Activated naive CD8-positive, alpha-beta T cell treated with anti-CD3 and anti-CD28 coated beads, Interleukin-2, amount 10 ng/mL, durations not matched to agents 7 days and 5 days (primary cell): ENCODE results near the gene GRB7. TPM values are rescaled to one million over a fixed set of nuclear protein-coding genes. Genes with fewer than 3 reads are reported as not detected.
"Not testable (repeated sequence)": the region's sequence is repeated elsewhere in the genome, so short reads cannot be mapped to it uniquely, and the experiment has no call there.

Experiments
- ATAC-seq: fragments of 150-1000 bp; cut with Tn5 transposase; one replicate; pipeline ENCODE4 v1.10.0; 2021; ENCODE audit warnings: low read depth, moderate library complexity
- POLR2A ChIA-PET: fragments of 350-600 bp; sonication (Branson Sonifier 250); formaldehyde crosslinking; loops from one replicate; lab custom pipeline; 2021; ENCODE audit warnings: antibody characterized with exemption; lab: Charles Lee
- DNase-seq: peaks from one replicate; pipeline ENCODE4 v3.0.0; 2021
- H3K27ac Mint-ChIP-seq: one replicate; pipeline ENCODE4 v1.8.0; 2022; ENCODE audit warnings: mild to moderate bottlenecking, mixed read lengths
- H3K27me3 Mint-ChIP-seq: one replicate; pipeline ENCODE4 v1.8.0; 2022; ENCODE audit warnings: mild to moderate bottlenecking, moderate library complexity, mixed read lengths
- H3K36me3 Mint-ChIP-seq: one replicate; pipeline ENCODE4 v1.8.0; 2021; ENCODE audit warnings: mild to moderate bottlenecking, mixed read lengths
- H3K4me1 Mint-ChIP-seq: one replicate; pipeline ENCODE4 v1.8.0; 2021; ENCODE audit warnings: mixed read lengths
- H3K4me3 Mint-ChIP-seq: one replicate; pipeline ENCODE4 v1.8.0; 2022; ENCODE audit warnings: mild to moderate bottlenecking, moderate library complexity, mixed read lengths
- H3K9me3 Mint-ChIP-seq: one replicate; pipeline ENCODE4 v1.8.0; 2021; ENCODE audit warnings: mixed read lengths
- total RNA-seq, 2 experiments: library from RNA; stranded (reverse); gene quantifications; one replicate each; pipeline ENCODE4 v1.2.3, GENCODE V29; 2021

Gene GRB7
- total RNA-seq, 2 experiments from 2014 or later = 0.37 to 0.61 TPM

DNA sequence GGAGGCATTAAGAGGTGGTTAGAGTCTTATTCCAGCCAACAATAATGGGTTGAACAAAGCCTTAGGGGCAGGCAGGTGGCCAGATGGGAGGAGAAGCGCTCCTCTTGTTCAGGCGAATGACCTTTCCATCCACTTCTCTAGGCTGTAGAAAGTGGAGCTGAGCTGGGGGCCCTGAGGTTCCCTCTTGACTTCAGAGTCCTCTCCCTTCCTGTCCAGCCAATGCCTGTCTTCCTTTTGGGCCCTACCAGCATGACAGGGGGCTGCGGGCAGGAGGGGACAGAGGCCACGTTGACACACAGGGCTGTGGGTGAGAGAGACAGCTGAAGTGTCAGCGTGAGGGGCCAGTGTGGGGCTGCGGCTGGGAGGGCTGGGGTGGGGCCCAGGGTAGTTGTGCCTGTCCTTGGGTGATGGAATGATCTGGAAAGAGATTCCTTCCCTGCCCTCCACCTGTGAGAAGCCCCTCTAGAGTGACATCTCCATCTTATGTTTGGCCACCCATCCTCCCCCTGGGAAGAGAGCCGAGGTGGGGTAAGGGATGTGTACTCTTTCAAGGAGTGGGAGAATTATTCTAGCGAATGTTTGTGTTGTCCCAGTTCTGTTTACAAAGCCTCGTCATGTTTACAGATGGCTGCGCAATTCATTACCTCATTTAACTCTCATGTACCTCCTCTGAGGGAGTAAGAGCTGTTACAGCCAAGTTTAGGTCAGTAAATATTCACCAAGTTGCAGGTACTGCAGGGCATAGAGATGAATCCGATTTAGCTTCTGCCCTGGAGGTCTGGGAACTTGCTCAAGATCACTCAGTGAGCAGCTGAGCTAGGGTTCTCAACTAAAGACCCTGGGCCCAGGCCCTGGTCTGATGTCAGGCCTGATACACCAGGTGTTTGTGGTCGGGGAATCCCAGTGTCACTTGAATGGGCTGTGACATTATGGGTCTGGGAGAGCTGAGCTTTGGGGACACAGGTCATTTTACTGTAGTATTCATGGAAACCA lies 34.5 kb upstream of the GRB7 start:
- no peak for DNase-seq
- peaks cover 4% of the 10 kb centered on the region for H3K36me3 Mint-ChIP-seq
- H3K27ac Mint-ChIP-seq = no peak overlapping the region
- peaks cover 17% of the 10 kb centered on the region for H3K4me1 Mint-ChIP-seq
- H3K9me3 Mint-ChIP-seq = no peaks in the 10 kb centered on the region
- ATAC-seq = no peak
- no peak overlapping the region for H3K4me3 Mint-ChIP-seq
- POLR2A ChIA-PET = interaction anchor here (1.4 kb wide), 1 partner anchor 14 kb away, joined by 5 read pairs; no protein-coding TSS in a partner anchor
- peaks cover 39% of the 10 kb centered on the region for H3K27me3 Mint-ChIP-seq

DNA sequence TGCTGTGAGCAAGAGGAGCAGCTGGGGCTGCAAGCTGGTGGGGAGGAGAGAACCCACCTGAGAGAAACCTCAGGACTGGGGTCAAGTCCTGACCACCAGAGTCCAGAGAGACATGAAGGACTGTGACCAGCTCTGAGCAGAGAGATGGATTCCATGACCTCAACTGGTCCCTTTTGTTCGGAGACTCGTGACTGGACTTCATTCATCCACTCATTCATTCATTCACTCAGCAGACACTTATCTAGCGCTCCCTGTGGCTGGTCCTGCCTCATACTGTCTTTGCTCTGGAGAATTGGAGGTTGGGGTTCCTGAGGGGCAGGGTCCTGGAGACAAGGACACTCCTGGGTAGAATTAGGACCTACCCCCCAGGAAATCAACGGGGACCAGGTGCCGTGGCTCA lies 33.8 kb upstream of the GRB7 start:
- H3K4me3 Mint-ChIP-seq = no peak overlapping the region
- no peaks in the 10 kb centered on the region for H3K9me3 Mint-ChIP-seq
- no peak for DNase-seq
- ATAC-seq = no peak
- H3K27me3 Mint-ChIP-seq = peaks cover 33% of the 10 kb centered on the region
- H3K4me1 Mint-ChIP-seq = peaks cover 17% of the 10 kb centered on the region
- POLR2A ChIA-PET = interaction anchor here (1.4 kb wide), 1 partner anchor 15 kb away, joined by 5 read pairs; no protein-coding TSS in a partner anchor
- H3K27ac Mint-ChIP-seq = no peak overlapping the region
- H3K36me3 Mint-ChIP-seq = peaks cover 4% of the 10 kb centered on the region

DNA sequence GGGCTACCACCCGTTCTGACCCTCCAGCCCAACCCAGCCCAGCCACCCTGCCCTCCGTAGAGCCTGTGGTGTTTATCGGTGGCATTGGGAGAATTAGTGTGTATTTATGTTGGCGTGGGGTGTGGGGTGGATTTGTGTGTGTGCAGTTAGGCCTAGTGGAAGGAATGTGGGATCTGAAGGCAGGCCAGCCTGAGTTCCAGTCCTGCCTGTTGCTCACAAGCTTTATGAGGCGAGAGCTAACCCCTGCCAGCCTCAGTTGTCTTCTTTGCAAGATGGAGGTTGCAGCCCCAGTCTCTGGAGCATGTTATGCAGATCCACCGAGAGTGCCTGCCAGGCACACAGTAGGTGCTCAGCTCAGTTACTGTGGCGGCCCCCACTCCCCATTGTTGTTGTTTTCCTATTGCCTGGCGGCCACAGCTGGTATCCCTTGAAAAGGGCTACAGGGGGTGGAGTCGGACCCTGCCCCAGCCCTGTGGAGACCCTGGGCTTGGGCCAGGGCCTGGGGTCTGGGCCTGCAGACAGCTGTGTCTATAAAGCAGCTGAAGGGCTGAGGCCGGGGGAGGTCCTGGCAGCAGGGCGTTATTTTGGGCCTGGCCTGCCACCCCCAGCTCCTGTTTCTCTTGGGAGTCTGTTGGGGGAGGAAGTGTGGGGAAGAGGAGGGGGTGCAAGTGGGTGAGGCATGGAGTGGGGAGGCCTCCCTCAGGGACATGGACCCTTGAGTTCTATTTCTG lies 32.8 kb upstream of the GRB7 start:
- POLR2A ChIA-PET = no interaction called here
- ATAC-seq = no peak
- H3K27ac Mint-ChIP-seq = no peak overlapping the region
- peaks cover 13% of the 10 kb centered on the region for H3K4me1 Mint-ChIP-seq
- H3K4me3 Mint-ChIP-seq = no peak overlapping the region
- DNase-seq = no peak
- peaks cover 23% of the 10 kb centered on the region for H3K27me3 Mint-ChIP-seq
- no peaks in the 10 kb centered on the region for H3K36me3 Mint-ChIP-seq
- H3K9me3 Mint-ChIP-seq = no peaks in the 10 kb centered on the region

DNA sequence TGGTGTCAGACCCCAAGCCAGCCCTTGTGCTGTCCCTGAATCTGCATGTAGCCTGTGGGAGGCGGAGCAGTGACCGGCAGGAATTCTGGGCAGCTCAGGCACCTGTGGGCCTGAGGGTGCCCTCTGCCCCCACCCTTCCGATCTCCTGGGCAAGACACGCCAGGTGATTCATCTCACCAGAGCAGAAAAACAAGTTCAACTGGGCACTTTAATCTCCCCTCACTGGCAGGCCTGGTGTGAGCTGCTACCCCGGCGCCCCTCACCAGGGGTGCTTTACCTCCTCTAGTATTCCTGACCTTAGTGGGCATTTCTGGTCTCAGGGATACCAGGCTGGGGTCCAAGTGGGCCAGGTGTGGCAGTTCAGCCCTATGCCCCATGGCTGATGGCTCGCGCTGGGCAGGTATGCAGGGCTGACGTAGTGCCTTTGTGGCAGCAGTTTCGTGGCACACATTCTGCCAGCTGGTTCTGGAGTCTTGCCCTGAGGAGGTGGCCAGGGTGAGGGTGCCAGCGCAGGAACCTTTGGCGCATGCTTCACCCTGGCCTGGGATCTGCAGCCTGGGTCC lies 31.9 kb upstream of the GRB7 start:
- Mint-ChIP-seq H3K27me3 (peaks cover 17% of the 10 kb centered on the region), H3K27ac (no peak overlapping the region), H3K36me3 (no peaks in the 10 kb centered on the region), H3K4me3 (no peak overlapping the region), H3K4me1 (peaks cover 13% of the 10 kb centered on the region), H3K9me3 (no peaks in the 10 kb centered on the region)
- POLR2A ChIA-PET = interaction anchor here (1.0 kb wide), 1 partner anchor 10 kb away, joined by 3 read pairs; no protein-coding TSS in a partner anchor
- DNase-seq = no peak
- no peak for ATAC-seq

DNA sequence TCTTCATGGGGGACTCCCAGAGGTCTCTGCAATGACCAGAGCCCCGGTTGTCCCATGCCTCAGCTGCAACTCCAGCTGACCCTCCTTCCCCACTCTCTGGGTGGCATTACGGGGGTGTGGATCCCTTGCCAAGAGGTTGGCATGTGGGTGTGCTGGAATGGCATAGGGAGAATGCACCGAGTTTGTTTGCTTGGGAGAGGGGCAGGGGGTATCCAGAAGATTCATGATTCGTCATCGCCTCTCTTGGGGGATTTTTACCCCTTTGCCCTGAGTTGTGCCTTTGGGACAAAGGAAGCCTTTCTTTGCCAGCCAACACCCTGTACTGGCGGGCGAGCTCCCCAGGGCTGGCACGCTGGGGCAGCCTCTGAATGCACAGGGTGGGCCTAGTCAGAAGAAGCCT lies 31.4 kb upstream of the GRB7 start:
- no peaks in the 10 kb centered on the region for H3K9me3 Mint-ChIP-seq
- H3K27me3 Mint-ChIP-seq = peaks cover 12% of the 10 kb centered on the region
- no peak for ATAC-seq
- no peak overlapping the region for H3K27ac Mint-ChIP-seq
- POLR2A ChIA-PET = interaction anchor here (1.0 kb wide), 1 partner anchor 10 kb away, joined by 3 read pairs; no protein-coding TSS in a partner anchor
- H3K36me3 Mint-ChIP-seq = no peaks in the 10 kb centered on the region
- no peak overlapping the region for H3K4me3 Mint-ChIP-seq
- no peak for DNase-seq
- peaks cover 8% of the 10 kb centered on the region for H3K4me1 Mint-ChIP-seq

DNA sequence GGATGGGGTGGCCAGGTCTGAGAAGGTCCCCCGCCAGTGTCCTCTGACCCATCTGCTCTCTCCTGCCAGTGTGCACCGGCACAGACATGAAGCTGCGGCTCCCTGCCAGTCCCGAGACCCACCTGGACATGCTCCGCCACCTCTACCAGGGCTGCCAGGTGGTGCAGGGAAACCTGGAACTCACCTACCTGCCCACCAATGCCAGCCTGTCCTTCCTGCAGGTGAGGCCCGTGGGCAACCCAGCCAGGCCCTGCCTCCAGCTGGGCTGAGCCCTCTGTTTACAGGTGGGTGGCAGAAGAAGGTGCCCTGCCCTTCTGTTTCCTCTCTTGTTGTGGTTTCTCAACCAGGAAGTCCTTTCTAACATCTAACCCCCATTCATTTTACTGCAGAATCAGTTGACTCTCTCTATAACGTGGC lies 30.8 kb upstream of the GRB7 start:
- DNase-seq = no peak
- POLR2A ChIA-PET = interaction anchor here (1.0 kb wide), 1 partner anchor 11 kb away, joined by 3 read pairs; no protein-coding TSS in a partner anchor

DNA sequence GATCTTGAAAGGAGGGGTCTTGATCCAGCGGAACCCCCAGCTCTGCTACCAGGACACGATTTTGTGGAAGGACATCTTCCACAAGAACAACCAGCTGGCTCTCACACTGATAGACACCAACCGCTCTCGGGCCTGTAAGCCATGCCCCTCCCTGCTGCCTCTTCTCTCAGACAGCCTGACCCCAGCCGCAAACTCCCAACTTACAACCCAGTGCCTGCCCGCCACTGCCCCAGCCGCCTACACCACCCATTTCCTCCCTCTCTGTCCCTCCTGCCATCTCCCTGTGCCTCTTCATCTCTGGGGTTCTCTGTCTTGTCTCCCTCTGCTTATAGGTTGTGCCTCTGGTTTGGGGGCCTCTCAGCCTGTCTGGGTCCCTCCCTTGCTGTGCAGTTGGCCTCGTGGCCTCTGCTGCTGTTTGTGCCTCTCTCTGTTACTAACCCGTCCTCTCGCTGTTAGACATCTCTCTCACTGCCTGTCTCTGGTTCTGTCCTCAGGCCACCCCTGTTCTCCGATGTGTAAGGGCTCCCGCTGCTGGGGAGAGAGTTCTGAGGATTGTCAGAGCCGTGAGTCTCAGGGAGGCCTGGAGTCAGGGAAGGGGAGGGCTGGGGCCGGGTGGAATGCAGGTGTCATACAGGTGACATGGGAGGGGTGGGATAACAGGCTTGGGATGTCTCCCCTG lies 28.3 kb upstream of the GRB7 start:
- POLR2A ChIA-PET = no interaction called here
- H3K9me3 Mint-ChIP-seq = no peaks in the 10 kb centered on the region
- DNase-seq = no peak
- H3K36me3 Mint-ChIP-seq = no peaks in the 10 kb centered on the region
- no peak overlapping the region for H3K4me3 Mint-ChIP-seq
- H3K27ac Mint-ChIP-seq = no peak overlapping the region
- H3K27me3 Mint-ChIP-seq = no peaks in the 10 kb centered on the region
- ATAC-seq = no peak
- H3K4me1 Mint-ChIP-seq = peaks cover 8% of the 10 kb centered on the region

More for the DNA sequence above, 30.8 kb upstream of the GRB7 start:
- Mint-ChIP-seq H3K36me3 (no peaks in the 10 kb centered on the region), H3K4me1 (peaks cover 8% of the 10 kb centered on the region), H3K4me3 (peak overlapping the region; percentile 45), H3K27me3 (peaks cover 7% of the 10 kb centered on the region), H3K9me3 (no peaks in the 10 kb centered on the region), H3K27ac (peak overlapping the region; percentile 82)
- ATAC-seq = peak; percentile 67

DNA sequence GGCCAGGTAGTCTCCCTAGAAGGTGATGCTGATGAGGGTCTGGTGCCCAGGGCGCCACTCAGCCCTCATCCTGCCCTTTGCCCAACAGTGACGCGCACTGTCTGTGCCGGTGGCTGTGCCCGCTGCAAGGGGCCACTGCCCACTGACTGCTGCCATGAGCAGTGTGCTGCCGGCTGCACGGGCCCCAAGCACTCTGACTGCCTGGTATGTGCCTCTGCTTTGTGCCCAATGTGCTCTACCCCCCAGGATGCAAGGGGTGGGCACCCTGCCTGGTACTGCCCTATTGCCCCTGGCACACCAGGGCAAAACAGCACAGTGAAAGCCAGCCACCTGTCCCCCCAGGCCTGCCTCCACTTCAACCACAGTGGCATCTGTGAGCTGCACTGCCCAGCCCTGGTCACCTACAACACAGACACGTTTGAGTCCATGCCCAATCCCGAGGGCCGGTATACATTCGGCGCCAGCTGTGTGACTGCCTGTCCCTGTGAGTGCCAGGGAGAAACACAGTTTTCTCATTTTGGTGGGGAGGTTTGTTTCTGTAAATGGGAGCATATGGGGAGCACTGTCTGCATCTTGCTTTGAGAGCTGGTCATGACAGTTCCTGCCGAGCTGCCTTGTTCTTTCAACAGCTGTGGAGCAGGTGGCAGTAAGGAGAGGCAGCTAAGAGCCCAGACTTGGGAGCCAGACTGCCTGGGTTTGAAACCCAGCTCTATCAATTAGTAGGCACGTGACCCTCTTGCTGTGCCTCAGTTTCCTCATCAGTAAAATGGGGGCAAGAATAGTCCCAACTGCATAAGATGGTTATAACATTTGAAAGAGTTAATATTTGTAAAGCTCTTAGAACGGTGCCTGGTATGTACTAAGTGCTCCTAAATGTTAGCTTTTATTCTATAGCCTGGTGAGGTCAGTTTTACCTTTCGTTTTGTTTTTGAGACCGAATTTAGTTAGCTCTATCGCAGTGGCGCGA lies 27.5 kb upstream of the GRB7 start:
- POLR2A ChIA-PET = interaction anchor here (1.3 to 1.4 kb wide), 2 partner anchors 20 to 22 kb away, joined by 3 read pairs; partner anchors contain the start of genes MIEN1 and PGAP3
- no peak for ATAC-seq
- Mint-ChIP-seq H3K4me3 (no peak overlapping the region), H3K36me3 (no peaks in the 10 kb centered on the region), H3K4me1 (peaks cover 8% of the 10 kb centered on the region), H3K9me3 (no peaks in the 10 kb centered on the region), H3K27me3 (no peaks in the 10 kb centered on the region), H3K27ac (no peak overlapping the region)
- DNase-seq = no peak

DNA sequence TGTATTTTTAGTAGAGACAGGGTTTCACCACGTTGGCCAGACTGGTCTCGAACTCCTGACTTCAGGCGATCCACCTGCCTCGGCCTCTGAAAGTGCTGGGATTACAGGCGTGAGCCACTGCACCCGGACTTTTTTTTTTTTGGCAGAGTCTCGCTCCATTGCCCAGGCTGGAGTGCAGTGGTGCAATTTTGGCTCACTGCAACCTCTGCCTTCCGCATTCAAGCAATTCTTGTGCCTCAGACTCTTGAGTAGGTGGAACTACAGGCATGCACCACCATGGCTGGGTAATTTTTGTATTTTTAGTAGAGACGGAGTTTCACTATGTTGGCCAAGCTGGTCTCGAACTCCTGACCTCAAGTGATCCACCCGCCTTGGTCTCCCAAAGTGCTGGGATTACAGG lies 26.7 kb upstream of the GRB7 start:
- POLR2A ChIA-PET = interaction anchor here (0.6 to 1.4 kb wide), 3 partner anchors 19 to 61 kb away, joined by 3 to 7 read pairs (median 3); partner anchors contain the start of genes MIEN1 and PGAP3
- not testable (repeated sequence) for H3K9me3 Mint-ChIP-seq, ATAC-seq, H3K4me1 Mint-ChIP-seq, DNase-seq, H3K27me3 Mint-ChIP-seq, H3K36me3 Mint-ChIP-seq, H3K27ac Mint-ChIP-seq, H3K4me3 Mint-ChIP-seq

DNA sequence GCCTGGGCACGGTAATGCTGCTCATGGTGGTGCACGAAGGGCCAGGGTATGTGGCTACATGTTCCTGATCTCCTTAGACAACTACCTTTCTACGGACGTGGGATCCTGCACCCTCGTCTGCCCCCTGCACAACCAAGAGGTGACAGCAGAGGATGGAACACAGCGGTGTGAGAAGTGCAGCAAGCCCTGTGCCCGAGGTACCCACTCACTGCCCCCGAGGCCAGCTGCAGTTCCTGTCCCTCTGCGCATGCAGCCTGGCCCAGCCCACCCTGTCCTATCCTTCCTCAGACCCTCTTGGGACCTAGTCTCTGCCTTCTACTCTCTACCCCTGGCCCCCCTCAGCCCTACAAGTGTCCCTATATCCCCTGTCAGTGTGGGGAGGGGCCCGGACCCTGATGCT lies 25.9 kb upstream of the GRB7 start:
- H3K36me3 Mint-ChIP-seq = no peaks in the 10 kb centered on the region
- POLR2A ChIA-PET = interaction anchor here (0.6 kb wide), 1 partner anchor 62 kb away, joined by 7 read pairs; no protein-coding TSS in a partner anchor
- ATAC-seq (no peak), DNase-seq (no peak)
- no peak overlapping the region for H3K4me3 Mint-ChIP-seq
- H3K9me3 Mint-ChIP-seq = no peaks in the 10 kb centered on the region
- H3K4me1 Mint-ChIP-seq = peaks cover 6% of the 10 kb centered on the region
- H3K27ac Mint-ChIP-seq = no peak overlapping the region
- H3K27me3 Mint-ChIP-seq = no peaks in the 10 kb centered on the region

DNA sequence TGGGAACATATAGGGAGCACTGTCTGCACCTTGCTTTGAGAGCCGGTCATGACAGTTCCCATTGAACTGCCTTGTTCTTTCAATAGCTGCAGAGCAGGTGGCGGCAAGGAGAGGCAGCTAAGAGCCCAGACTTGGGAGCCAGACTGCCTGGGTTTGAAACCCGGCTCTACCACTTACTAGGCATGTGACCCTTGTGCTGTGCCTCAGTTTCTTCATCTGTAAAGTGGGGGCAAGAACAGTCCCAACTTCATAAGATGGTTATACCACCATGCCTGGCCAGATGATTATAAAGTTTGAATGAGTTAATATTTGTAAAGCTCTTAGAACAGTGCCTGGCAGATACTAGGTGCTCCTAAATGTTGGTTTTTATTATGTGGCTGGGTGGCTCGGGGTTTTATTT lies 23.5 kb upstream of the GRB7 start:
- no peak overlapping the region for H3K4me3 Mint-ChIP-seq
- DNase-seq (no peak), ATAC-seq (no peak)
- POLR2A ChIA-PET = no interaction called here
- H3K36me3 Mint-ChIP-seq = no peaks in the 10 kb centered on the region
- H3K9me3 Mint-ChIP-seq = no peaks in the 10 kb centered on the region
- H3K4me1 Mint-ChIP-seq = no peaks in the 10 kb centered on the region
- H3K27me3 Mint-ChIP-seq = no peaks in the 10 kb centered on the region
- H3K27ac Mint-ChIP-seq = no peak overlapping the region
